ENCODE results near the gene PNMA6E.

DNA sequence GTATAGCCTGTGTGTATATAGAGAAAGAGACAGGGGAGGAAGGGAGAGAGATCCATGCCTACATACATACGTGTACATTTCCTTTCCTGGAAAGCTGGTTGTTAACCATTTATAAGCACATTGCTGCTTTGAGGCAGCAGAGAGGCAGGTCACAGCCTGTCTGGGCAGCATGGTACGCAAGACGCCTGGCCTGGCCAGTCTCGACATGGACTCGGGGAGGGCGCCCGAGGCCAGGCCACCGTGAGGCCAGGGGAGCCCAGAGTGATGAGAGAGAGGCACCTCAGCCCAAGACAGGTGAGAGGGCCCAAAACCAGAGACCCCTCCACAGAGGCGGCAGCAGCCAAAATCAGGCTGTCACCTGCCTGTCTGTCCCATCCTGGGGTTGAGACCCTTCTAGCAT, 40.8 kb upstream of the PNMA6E start:
- TF ChIP-seq, protein P1, sequence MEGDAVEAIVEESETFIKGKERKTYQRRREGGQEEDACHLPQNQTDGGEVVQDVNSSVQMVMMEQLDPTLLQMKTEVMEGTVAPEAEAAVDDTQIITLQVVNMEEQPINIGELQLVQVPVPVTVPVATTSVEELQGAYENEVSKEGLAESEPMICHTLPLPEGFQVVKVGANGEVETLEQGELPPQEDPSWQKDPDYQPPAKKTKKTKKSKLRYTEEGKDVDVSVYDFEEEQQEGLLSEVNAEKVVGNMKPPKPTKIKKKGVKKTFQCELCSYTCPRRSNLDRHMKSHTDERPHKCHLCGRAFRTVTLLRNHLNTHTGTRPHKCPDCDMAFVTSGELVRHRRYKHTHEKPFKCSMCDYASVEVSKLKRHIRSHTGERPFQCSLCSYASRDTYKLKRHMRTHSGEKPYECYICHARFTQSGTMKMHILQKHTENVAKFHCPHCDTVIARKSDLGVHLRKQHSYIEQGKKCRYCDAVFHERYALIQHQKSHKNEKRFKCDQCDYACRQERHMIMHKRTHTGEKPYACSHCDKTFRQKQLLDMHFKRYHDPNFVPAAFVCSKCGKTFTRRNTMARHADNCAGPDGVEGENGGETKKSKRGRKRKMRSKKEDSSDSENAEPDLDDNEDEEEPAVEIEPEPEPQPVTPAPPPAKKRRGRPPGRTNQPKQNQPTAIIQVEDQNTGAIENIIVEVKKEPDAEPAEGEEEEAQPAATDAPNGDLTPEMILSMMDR (IDR thresholded peaks at IDR 0.05) = no peak
- TF ChIP-seq POLR2A (IDR thresholded peaks at IDR 0.05) = no peak
